ENCODE results near the gene GPR155.

- TF ChIP-seq CTCF (conservative IDR thresholded peaks at IDR 0.05) (no peak), ZFX (IDR thresholded peaks at IDR 0.05) (no peak)
Measured at GRCh38 chr2:174383796-174384195, 103.0 kb downstream of the GPR155 start.

All from C4-2B (cell line).